Osteoblast (primary cell): ENCODE measurements around the gene G6PC3. TPM values are rescaled to one million over a fixed set of nuclear protein-coding genes. Genes with fewer than 3 reads are reported as not detected.

ENCODE experiments used
- DNase-seq: peaks from one replicate; pipeline ENCODE4 v3.0.0; 2011; ENCODE audit warnings: low spot score, mixed read lengths; ENCODE audit not compliant: insufficient read length; ENCODE audit errors: missing footprints
- H2AFZ ChIP-seq: 2 replicates; pipeline ENCODE4 v1.6.0; 2011; ENCODE audit warnings: mild to moderate bottlenecking, low read length
- H3K27ac ChIP-seq: 2 replicates; pipeline ENCODE4 v1.5.1; 2011; ENCODE audit warnings: mild to moderate bottlenecking, low read depth, low read length, moderate library complexity
- H3K27me3 ChIP-seq: 2 replicates; pipeline ENCODE4 v1.6.0; 2012; ENCODE audit warnings: mild to moderate bottlenecking, control low read depth, inconsistent platforms, low read length, moderate library complexity; ENCODE audit not compliant: insufficient read depth
- H3K36me3 ChIP-seq: 2 replicates; pipeline ENCODE4 v1.5.1; 2011; ENCODE audit warnings: mild to moderate bottlenecking, low read length, control low read depth, moderate library complexity; ENCODE audit not compliant: insufficient read depth
- H3K4me1 ChIP-seq: 2 replicates; pipeline ENCODE4 v1.5.1; 2011; ENCODE audit warnings: mild to moderate bottlenecking, low read length, control low read depth, moderate library complexity; ENCODE audit not compliant: insufficient read depth
- H3K4me2 ChIP-seq: 2 replicates; pipeline ENCODE4 v1.6.0; 2011; ENCODE audit warnings: mild to moderate bottlenecking, low read length; ENCODE audit not compliant: insufficient read depth
- H3K4me3 ChIP-seq: fragments of 200-600 bp; sonication (generic); 3 replicates; pipeline ENCODE4 v1.5.1; 2012; ENCODE audit warnings: mild to moderate bottlenecking, low read length, inconsistent platforms; ENCODE audit not compliant: insufficient read depth
- H3K79me2 ChIP-seq: 2 replicates; pipeline ENCODE4 v1.6.0; 2012; ENCODE audit warnings: mild to moderate bottlenecking, low read length, control low read depth, inconsistent platforms; ENCODE audit not compliant: insufficient read depth
- H3K9me3 ChIP-seq: 2 replicates; pipeline ENCODE4 v1.5.1; 2011; ENCODE audit warnings: low read depth, low read length, control low read depth
- H4K20me1 ChIP-seq: 2 replicates; pipeline ENCODE4 v1.6.0; 2012; ENCODE audit warnings: mild to moderate bottlenecking, low read length, control low read depth; ENCODE audit not compliant: insufficient read depth
- CTCF ChIP-seq: IDR thresholded peaks from 2 replicates; pipeline ENCODE4 v1.5.1; 2011; ENCODE audit warnings: mild to moderate bottlenecking, low read depth, low read length, moderate library complexity; ENCODE audit errors: extremely low read depth
- total RNA-seq: library from RNA; depleted of rRNA; stranded (reverse); fragments of >200 nt; gene quantifications from 2 replicates; pipeline ENCODE4 v1.2.3, GENCODE V29; 2012

Gene G6PC3
- total RNA-seq, 1 donor: 23.5 TPM

GRCh38 chr17:44049294-44050060 lies 21.1 kb upstream of the G6PC3 start:
- peaks cover 36% of the 10 kb centered on the region for H4K20me1 ChIP-seq
- H3K79me2 ChIP-seq: peaks cover 74% of the 10 kb centered on the region
- no peaks in the 10 kb centered on the region for H3K27me3 ChIP-seq
- H3K36me3 ChIP-seq: peaks cover 51% of the 10 kb centered on the region
- no peaks in the 10 kb centered on the region for H3K9me3 ChIP-seq
- H3K4me1 ChIP-seq: peaks cover 11% of the 10 kb centered on the region
- H2AFZ ChIP-seq: no peak overlapping the region
- no peak overlapping the region for H3K4me3 ChIP-seq
- H3K4me2 ChIP-seq: no peak overlapping the region
- no peak overlapping the region for H3K27ac ChIP-seq
- TF ChIP-seq CTCF: no peak
- no peak for DNase-seq

GRCh38 chr17:44053125-44053872 lies 17.2 kb upstream of the G6PC3 start:
- Histone ChIP-seq H3K27me3 (no peaks in the 10 kb centered on the region), H3K36me3 (peaks cover 47% of the 10 kb centered on the region), H3K4me1 (no peaks in the 10 kb centered on the region), H3K79me2 (peaks cover 90% of the 10 kb centered on the region), H3K27ac (no peak overlapping the region), H2AFZ (no peak overlapping the region), H3K4me3 (no peak overlapping the region), H4K20me1 (peaks cover 40% of the 10 kb centered on the region), H3K9me3 (no peaks in the 10 kb centered on the region), H3K4me2 (no peak overlapping the region)
- peak; percentile 49 for DNase-seq
- no peak for TF ChIP-seq CTCF

GRCh38 chr17:44059101-44059892 lies 11.2 kb upstream of the G6PC3 start:
- peaks cover 47% of the 10 kb centered on the region for H4K20me1 ChIP-seq
- TF ChIP-seq CTCF: no peak
- peaks cover 90% of the 10 kb centered on the region for H3K79me2 ChIP-seq
- H3K4me3 ChIP-seq: no peak overlapping the region
- H3K27me3 ChIP-seq: no peaks in the 10 kb centered on the region
- no peak overlapping the region for H2AFZ ChIP-seq
- H3K36me3 ChIP-seq: peaks cover 49% of the 10 kb centered on the region
- no peaks in the 10 kb centered on the region for H3K9me3 ChIP-seq
- H3K4me1 ChIP-seq: no peaks in the 10 kb centered on the region
- H3K27ac ChIP-seq: no peak overlapping the region
- DNase-seq: no peak
- no peak overlapping the region for H3K4me2 ChIP-seq

- DNase-seq: peak; percentile 80
- peaks cover 92% of the 10 kb centered on the region for H3K79me2 ChIP-seq
- no peaks in the 10 kb centered on the region for H3K4me1 ChIP-seq
- H3K4me2 ChIP-seq: no peak overlapping the region
- H3K27ac ChIP-seq: no peak overlapping the region
- no peak overlapping the region for H2AFZ ChIP-seq
- no peak for TF ChIP-seq CTCF
- H3K27me3 ChIP-seq: no peaks in the 10 kb centered on the region
- peaks cover 46% of the 10 kb centered on the region for H4K20me1 ChIP-seq
- no peak overlapping the region for H3K4me3 ChIP-seq
- H3K9me3 ChIP-seq: no peaks in the 10 kb centered on the region
- peaks cover 45% of the 10 kb centered on the region for H3K36me3 ChIP-seq
Measured at GRCh38 chr17:44061446-44061845, 9.1 kb upstream of the G6PC3 start.
